A549 (cell line): ENCODE results near the gene SSBP2. TPM values are rescaled to one million over a fixed set of nuclear protein-coding genes. Genes with fewer than 3 reads are reported as not detected.

Source experiments
- ATAC-seq, 2 experiments: fragments of 200-7000 bp in 1 of 2; fragments of >200 bp in 1 of 2; cut with Nextera tagmentation in 1 of 2; cut with Tn5 transposase in 1 of 2; 3 replicates each; pipeline versions ENCODE4 v1.8.0 to v1.9.1; 2018 to 2020; ENCODE audit warnings: mild to moderate bottlenecking in 1 of 2, moderate library complexity in 1 of 2
- CTCF ChIA-PET: fragments of 300-600 bp; sonication (Branson Sonifier 250); formaldehyde crosslinking; extraction: SDS; loops from one replicate; lab custom pipeline; 2021; ENCODE audit warnings: antibody characterized with exemption, inconsistent platforms; lab: Yijun Ruan, JAX
- POLR2A ChIA-PET: fragments of 350-600 bp; formaldehyde crosslinking; extraction: SDS; loops from one replicate; lab custom pipeline; 2021; ENCODE audit warnings: antibody characterized with exemption, inconsistent platforms; lab: Yijun Ruan, JAX
- DNase-seq, 2 experiments: peaks; one replicate each; pipeline versions ENCODE4 v3.0.0 to v3.0.0-alpha.2; 2011 to 2016; ENCODE audit warnings: low read depth in 1 of 2, low spot score in 1 of 2
- FAIRE-seq: peaks from 2 replicates; lab custom pipeline; 2011; peaks lifted over from hg19 to GRCh38; lab: Jason Lieb, UNC
- H3K27ac ChIP-seq, 2 experiments: fragments of >200 bp; sonication (Bioruptor Twin); formaldehyde crosslinking; 3 replicates each; pipeline ENCODE4 v1.5.1; 2016 to 2017
- H3K4me1 ChIP-seq: fragments of >200 bp; sonication (Bioruptor Twin); formaldehyde crosslinking; 3 replicates; pipeline ENCODE4 v1.6.1; 2016
- H3K4me2 ChIP-seq: fragments of >200 bp; sonication (Bioruptor Twin); formaldehyde crosslinking; 3 replicates; pipeline ENCODE4 v1.6.1; 2016
- H3K4me3 ChIP-seq: fragments of >200 bp; sonication (Bioruptor Twin); formaldehyde crosslinking; 3 replicates; pipeline ENCODE4 v1.5.1; 2016
- H3K9me3 ChIP-seq: fragments of >200 bp; sonication (Bioruptor Twin); formaldehyde crosslinking; 3 replicates; pipeline ENCODE4 v1.6.1; 2016
- ATOH8 ChIP-seq: fragments of 250-450 bp; sonication (Bioruptor Pico); IDR thresholded peaks from 2 replicates; pipeline ENCODE4 v1.5.0; 2020; ENCODE audit warnings: low read depth, mild to moderate bottlenecking, moderate library complexity
- BCL3 ChIP-seq: fragments of >200 bp; sonication (Bioruptor Twin); formaldehyde crosslinking; IDR thresholded peaks from 3 replicates; pipeline ENCODE4 v1.6.1; 2016
- BHLHE40 ChIP-seq: IDR thresholded peaks from 2 replicates; pipeline ENCODE4 v1.6.1; 2012; ENCODE audit warnings: low read depth, low read length, inconsistent platforms
- CEBPB ChIP-seq, 2 experiments: fragments of >200 bp in 1 of 2; sonication (Bioruptor Twin) in 1 of 2; formaldehyde crosslinking in 1 of 2; IDR thresholded peaks; 2 replicates each; pipeline ENCODE4 v1.6.1; 2012 to 2016
- CHD2 ChIP-seq: fragments of 150-350 bp; IDR thresholded peaks from 2 replicates; pipeline ENCODE4 v1.6.1; 2014; ENCODE audit warnings: low read length; ENCODE audit not compliant: partially characterized antibody
- EHF ChIP-seq: fragments of 250-450 bp; sonication (Bioruptor Pico); IDR thresholded peaks from 2 replicates; pipeline ENCODE4 v1.5.0; 2020; ENCODE audit warnings: mild to moderate bottlenecking
- EHMT2 ChIP-seq: fragments of 200-600 bp; sonication (generic); IDR thresholded peaks from 2 replicates; pipeline ENCODE4 v1.6.1; 2016; ENCODE audit warnings: antibody characterized with exemption, low read depth, mild to moderate bottlenecking, moderate library complexity
- EP300 ChIP-seq, 2 experiments: fragments of >200 bp; sonication (Bioruptor Twin); formaldehyde crosslinking; IDR thresholded peaks; 2 replicates in 1 of 2; 3 replicates in 1 of 2; pipeline ENCODE4 v1.6.1; 2016 to 2017
- FOSB ChIP-seq: fragments of 250-450 bp; sonication (Bioruptor Pico); IDR thresholded peaks from 2 replicates; pipeline ENCODE4 v1.5.0; 2020; ENCODE audit warnings: mild to moderate bottlenecking, moderate library complexity
- FOXS1 ChIP-seq: fragments of 250-450 bp; sonication (Bioruptor Pico); IDR thresholded peaks from 2 replicates; pipeline ENCODE4 v1.5.0; 2020; ENCODE audit warnings: mild to moderate bottlenecking, moderate library complexity
- GATA3 ChIP-seq: IDR thresholded peaks from 2 replicates; pipeline ENCODE4 v1.6.1; 2012; ENCODE audit warnings: borderline replicate concordance
- HDAC2 ChIP-seq: fragments of 200-600 bp; sonication (generic); IDR thresholded peaks from 2 replicates; pipeline ENCODE4 v1.6.1; 2016
- HMGXB4 ChIP-seq: fragments of 250-450 bp; sonication (Bioruptor Pico); IDR thresholded peaks from 2 replicates; pipeline ENCODE4 v1.5.0; 2021; ENCODE audit warnings: mild to moderate bottlenecking, moderate library complexity, borderline replicate concordance
- HOXB13 ChIP-seq: fragments of 250-450 bp; sonication (Bioruptor Pico); IDR thresholded peaks from 2 replicates; pipeline ENCODE4 v1.5.0; 2020; ENCODE audit warnings: low read depth, mild to moderate bottlenecking, moderate library complexity
- JUNB ChIP-seq: fragments of >200 bp; sonication (Bioruptor Twin); formaldehyde crosslinking; IDR thresholded peaks from 2 replicates; pipeline ENCODE4 v1.6.1; 2016
- KDM5A ChIP-seq: fragments of 200-600 bp; sonication (generic); IDR thresholded peaks from 2 replicates; pipeline ENCODE4 v1.6.1; 2016; ENCODE audit warnings: antibody characterized with exemption, mild to moderate bottlenecking
- MAFK ChIP-seq: fragments of 450-650 bp; IDR thresholded peaks from 2 replicates; pipeline ENCODE4 v1.6.1; 2014; ENCODE audit not compliant: partially characterized antibody
- MAX ChIP-seq: IDR thresholded peaks from 2 replicates; pipeline ENCODE4 v1.6.1; 2012
- NPAS2 ChIP-seq: fragments of 250-450 bp; sonication (Bioruptor Pico); IDR thresholded peaks from 2 replicates; pipeline ENCODE4 v1.8.0; 2022; ENCODE audit warnings: mild to moderate bottlenecking, moderate library complexity, borderline replicate concordance
- NR3C1 ChIP-seq: fragments of >200 bp; sonication (Bioruptor Twin); formaldehyde crosslinking; IDR thresholded peaks from 3 replicates; pipeline ENCODE4 v1.6.1; 2017
- POLR2A ChIP-seq: IDR thresholded peaks from 2 replicates; pipeline ENCODE4 v1.6.1; 2012; ENCODE audit warnings: mild to moderate bottlenecking, low read length
- REST ChIP-seq: fragments of 200-600 bp; sonication (generic); IDR thresholded peaks from 2 replicates; pipeline ENCODE4 v1.6.1; 2016; ENCODE audit warnings: antibody characterized with exemption, mild to moderate bottlenecking, moderate library complexity
- SMC3 ChIP-seq: fragments of >200 bp; sonication (Bioruptor Twin); formaldehyde crosslinking; IDR thresholded peaks from 3 replicates; pipeline ENCODE4 v1.6.1; 2018; ENCODE audit warnings: inconsistent platforms
- SREBF2 ChIP-seq: fragments of 450-650 bp; IDR thresholded peaks from 2 replicates; pipeline ENCODE4 v1.6.1; 2014; ENCODE audit warnings: mild to moderate bottlenecking, moderate library complexity
- TP53 ChIP-seq: fragments of 250-450 bp; sonication (Bioruptor Pico); IDR thresholded peaks from 2 replicates; pipeline ENCODE4 v1.5.0; 2021; ENCODE audit warnings: mild to moderate bottlenecking, moderate library complexity
- USF2 ChIP-seq: fragments of 450-650 bp; IDR thresholded peaks from 2 replicates; pipeline ENCODE4 v1.6.1; 2014; ENCODE audit warnings: antibody characterized with exemption
- ZSCAN20 ChIP-seq: fragments of 250-450 bp; sonication (Bioruptor Pico); IDR thresholded peaks from 2 replicates; pipeline ENCODE4 v1.8.0; 2022; ENCODE audit warnings: mild to moderate bottlenecking, moderate library complexity
- WGBS: methylation state at CpG from one replicate; pipeline ENCODE4 v1.1.6; 2017; ENCODE audit errors: missing lambda C conversion rate; 5-methylcytosine and 5-hydroxymethylcytosine counted together
- polyA plus RNA-seq, 4 experiments: library from polyadenylated mRNA; depleted of rRNA in 3 of 4; stranded (reverse); fragments of >200 nt; fragmentation: RNase III in 1 of 4; extraction: RNeasy Plus Mini Kit Qiagen cat#74134 plus additional on column Dnase treatment in 1 of 4; gene quantifications; 2 replicates in 3 of 4; 3 replicates in 1 of 4; pipeline ENCODE4 v1.2.3, GENCODE V29; 2011 to 2017

SSBP2 gene
- polyA plus RNA-seq, 2 of the 4 experiments (the other 2 are of a cell fraction) = 4.5 to 14.2 TPM

GRCh38 chr5:81533629-81534405 lies 217.1 kb downstream of the SSBP2 start:
- 93% methylated on average over 2 of the region's 2 CpGs for WGBS
- Histone ChIP-seq H3K4me3 (no peak overlapping the region), H3K9me3 (no peaks in the 10 kb centered on the region), H3K4me1 (no peaks in the 10 kb centered on the region), H3K4me2 (no peak overlapping the region), H3K27ac (no peak overlapping the region)
- FAIRE-seq (no peak), ATAC-seq (no peak), DNase-seq (no peak)
- CTCF ChIA-PET = no interaction called here
- TF ChIP-seq NPAS2 (CRISPR knock-in tag) = no peak
- no peak for TF ChIP-seq NR3C1
- TF ChIP-seq REST = no peak
- TF ChIP-seq POLR2A = no peak
- no peak for TF ChIP-seq BCL3
- TF ChIP-seq EP300 (IDR thresholded peaks at IDR 0.05) = no peak
- TF ChIP-seq FOXS1 (CRISPR knock-in tag) = no peak
- TF ChIP-seq CHD2 = no peak
- no peak for TF ChIP-seq ZSCAN20 (CRISPR knock-in tag)
- TF ChIP-seq SMC3 = no peak
- no peak for TF ChIP-seq HOXB13 (CRISPR knock-in tag)
- no peak for TF ChIP-seq TP53 (CRISPR knock-in tag)
- no peak for TF ChIP-seq MAFK
- TF ChIP-seq SREBF2 = no peak
- POLR2A ChIA-PET = no interaction called here

- CTCF ChIA-PET = no interaction called here
- FAIRE-seq = no peak
Measured at GRCh38 chr5:81530919-81531318, 220.0 kb downstream of the SSBP2 start.

More at GRCh38 chr5:81530919-81531318, 220.0 kb downstream of the SSBP2 start:
- no peaks in the 10 kb centered on the region for H3K4me1 ChIP-seq
- H3K27ac ChIP-seq = no peak overlapping the region
- TF ChIP-seq POLR2A (no peak), USF2 (no peak), GATA3 (no peak), CEBPB (IDR thresholded peaks at IDR 0.05) (no peak), EP300 (IDR thresholded peaks at IDR 0.05) (no peak), EHF (no peak), ATOH8 (no peak), EHMT2 (no peak), FOSB (CRISPR knock-in tag) (no peak), BHLHE40 (no peak), JUNB (no peak), TP53 (CRISPR knock-in tag) (no peak), HMGXB4 (CRISPR knock-in tag) (no peak), MAX (no peak), KDM5A (no peak), HDAC2 (no peak)
- TF ChIP-seq, all 56 proteins: peak for 0
- POLR2A ChIA-PET = no interaction called here
- no peak overlapping the region for H3K4me3 ChIP-seq
- DNase-seq (no peak), ATAC-seq (no peak)
- H3K4me2 ChIP-seq = no peak overlapping the region
- H3K9me3 ChIP-seq = no peaks in the 10 kb centered on the region
- WGBS = 97% methylated on average over 1 of the region's 1 CpG
